GM12878 (cell line): ENCODE data around the gene METTL2B. TPM values are rescaled to one million over a fixed set of nuclear protein-coding genes. Genes with fewer than 3 reads are reported as not detected.

ENCODE experiments used
- ATF7 ChIP-seq: fragments of 450-650 bp; IDR thresholded peaks from 2 replicates; pipeline ENCODE4 v1.6.1; 2016; ENCODE audit warnings: low read depth, mild to moderate bottlenecking
- CHD4 ChIP-seq: fragments of 200-600 bp; sonication (generic); IDR thresholded peaks from 2 replicates; pipeline ENCODE4 v1.6.1; 2016; ENCODE audit warnings: mild to moderate bottlenecking
- CREM ChIP-seq: IDR thresholded peaks from 2 replicates; pipeline ENCODE4 v1.6.1; 2014; ENCODE audit warnings: antibody characterized with exemption, low read depth
- FOXM1 ChIP-seq: IDR thresholded peaks from 2 replicates; pipeline ENCODE4 v1.6.1; 2012; ENCODE audit warnings: low read depth, mild to moderate bottlenecking, inconsistent platforms, low read length, moderate library complexity
- LARP7 ChIP-seq: fragments of 450-650 bp; IDR thresholded peaks from 2 replicates; pipeline ENCODE4 v1.6.1; 2017; ENCODE audit warnings: mild to moderate bottlenecking
- MYB ChIP-seq: fragments of 150-350 bp; IDR thresholded peaks from 2 replicates; pipeline ENCODE4 v1.6.1; 2014; ENCODE audit warnings: mild to moderate bottlenecking, low read depth, low read length, borderline replicate concordance
- NFXL1 ChIP-seq: fragments of 450-650 bp; IDR thresholded peaks from 2 replicates; pipeline ENCODE4 v1.6.1; 2017; ENCODE audit warnings: antibody characterized with exemption, mild to moderate bottlenecking, borderline replicate concordance
- POLR2A ChIP-seq: IDR thresholded peaks from 2 replicates; pipeline ENCODE4 v1.6.1; 2011; ENCODE audit warnings: low read depth, mild to moderate bottlenecking, low read length
- SMAD1 ChIP-seq: fragments of 450-650 bp; IDR thresholded peaks from 2 replicates; pipeline ENCODE4 v1.6.1; 2018; ENCODE audit warnings: mild to moderate bottlenecking, low read depth; ENCODE audit not compliant: partially characterized antibody
- SMC3 ChIP-seq: IDR thresholded peaks from 2 replicates; pipeline ENCODE4 v1.6.1; 2011; ENCODE audit warnings: low read length, improper control_type of control experiment, borderline replicate concordance
- SPI1 ChIP-seq: IDR thresholded peaks from 2 replicates; pipeline ENCODE4 v1.6.1; 2011; ENCODE audit warnings: low read depth, mild to moderate bottlenecking, low read length, moderate library complexity, borderline replicate concordance; ENCODE audit not compliant: insufficient read depth
- SUPT20H ChIP-seq: IDR thresholded peaks from 2 replicates; pipeline ENCODE4 v1.6.1; 2011; ENCODE audit warnings: low read depth, mild to moderate bottlenecking, low read length, moderate library complexity, borderline replicate concordance; ENCODE audit not compliant: control insufficient read depth
- polyA plus RNA-seq, 11 experiments: library from polyadenylated mRNA; depleted of rRNA in 4 of 11; unstranded in 6 of 11; stranded (reverse) in 5 of 11; fragments of >200 nt; fragmentation: Nextera tagmentation in 4 of 11; fragmentation: Illumina TruSeq in 1 of 11; extraction: Ambion mirVana in 4 of 11; extraction: Trizol in 1 of 11; gene quantifications; 1 replicate in 1 of 11; 2 replicates in 10 of 11; pipeline versions ENCODE4 v1.2.1 to v1.2.3, GENCODE V29; 2011 to 2016; ENCODE audit warnings: inconsistent platforms in 2 of 11, missing spikeins in 2 of 11, low read depth in 1 of 11
- total RNA-seq, 4 experiments: library from RNA; depleted of rRNA in 3 of 4; stranded (reverse); fragments of >200 nt in 3 of 4; fragmentation: Illumina TruSeq in 1 of 4; extraction: Trizol in 1 of 4; gene quantifications; 2 replicates each; pipeline versions ENCODE4 v1.2.1 to v1.2.3, GENCODE V29; 2013 to 2021
- TF ChIP-seq, protein P1 (sequence below): IDR thresholded peaks from 2 replicates; pipeline ENCODE4 v1.6.1; 2012; ENCODE audit warnings: low read length, inconsistent platforms
- TF ChIP-seq, protein P2 (sequence below): IDR thresholded peaks from 2 replicates; pipeline ENCODE4 v1.6.1; 2011; ENCODE audit warnings: low read depth, mild to moderate bottlenecking, low read length, moderate library complexity, borderline replicate concordance; ENCODE audit errors: extremely low read depth
- TF ChIP-seq, protein P3 (sequence below): IDR thresholded peaks from 2 replicates; pipeline ENCODE4 v1.6.1; 2012; ENCODE audit warnings: low read depth, low read length, improper control_type of control experiment
- TF ChIP-seq, protein P4 (sequence below): IDR thresholded peaks from 2 replicates; pipeline ENCODE4 v1.6.1; 2011; ENCODE audit warnings: low read depth, low read length, improper control_type of control experiment, borderline replicate concordance
- TF ChIP-seq, protein P5 (sequence below): IDR thresholded peaks from 2 replicates; pipeline ENCODE4 v1.6.1; 2012; ENCODE audit warnings: mild to moderate bottlenecking, low read depth, low read length
- TF ChIP-seq, protein P6 (sequence below): fragments of 450-650 bp; formaldehyde crosslinking; IDR thresholded peaks from 2 replicates; pipeline ENCODE4 v1.4.0; 2020; ENCODE audit warnings: mild to moderate bottlenecking, moderate library complexity
- TF ChIP-seq, protein P7 (sequence below): fragments of 450-650 bp; IDR thresholded peaks from 2 replicates; pipeline ENCODE4 v1.6.1; 2017; ENCODE audit warnings: mild to moderate bottlenecking

The METTL2B gene
- total and polyA plus RNA-seq, 10 of the 15 experiments (the other 5 are each of a cell fraction or from before 2014, with no cell fraction given): 18.9 to 48.4 (median 37.3) TPM

DNA sequence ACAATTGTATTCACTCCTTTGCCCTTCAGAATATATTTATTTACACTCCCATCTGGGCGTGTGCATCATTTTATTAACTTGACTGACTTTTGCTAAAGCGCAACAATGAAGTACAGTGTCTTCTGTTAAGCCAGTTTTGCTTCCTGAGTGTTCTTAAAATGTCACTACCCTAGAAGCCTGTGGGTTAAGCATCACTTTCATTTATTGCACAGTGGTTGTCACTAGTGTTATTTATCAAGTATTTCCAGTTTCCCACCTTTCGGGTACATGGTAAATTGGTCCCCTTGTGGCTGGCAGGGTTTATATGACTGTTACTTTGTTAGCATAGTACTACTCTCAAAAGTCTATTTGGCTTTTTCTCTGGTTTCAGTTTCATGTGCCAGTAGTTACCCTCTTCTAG, 17.6 kb upstream of the METTL2B start (continued):
- TF ChIP-seq, protein P1, sequence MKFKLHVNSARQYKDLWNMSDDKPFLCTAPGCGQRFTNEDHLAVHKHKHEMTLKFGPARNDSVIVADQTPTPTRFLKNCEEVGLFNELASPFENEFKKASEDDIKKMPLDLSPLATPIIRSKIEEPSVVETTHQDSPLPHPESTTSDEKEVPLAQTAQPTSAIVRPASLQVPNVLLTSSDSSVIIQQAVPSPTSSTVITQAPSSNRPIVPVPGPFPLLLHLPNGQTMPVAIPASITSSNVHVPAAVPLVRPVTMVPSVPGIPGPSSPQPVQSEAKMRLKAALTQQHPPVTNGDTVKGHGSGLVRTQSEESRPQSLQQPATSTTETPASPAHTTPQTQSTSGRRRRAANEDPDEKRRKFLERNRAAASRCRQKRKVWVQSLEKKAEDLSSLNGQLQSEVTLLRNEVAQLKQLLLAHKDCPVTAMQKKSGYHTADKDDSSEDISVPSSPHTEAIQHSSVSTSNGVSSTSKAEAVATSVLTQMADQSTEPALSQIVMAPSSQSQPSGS: no peak
- TF ChIP-seq MYB (no peak), ATF7 (no peak; the same call in 1 of the 2 replicates), SMAD1 (no peak), SPI1 (no peak), SUPT20H (no peak), SMC3 (no peak), CREM (no peak), LARP7 (no peak), FOXM1 (0 out of 2 replicates have a peak, but pooled peaks have one; percentile 38), NFXL1 (no peak), CHD4 (no peak), POLR2A (no peak)
- TF ChIP-seq, protein P2, sequence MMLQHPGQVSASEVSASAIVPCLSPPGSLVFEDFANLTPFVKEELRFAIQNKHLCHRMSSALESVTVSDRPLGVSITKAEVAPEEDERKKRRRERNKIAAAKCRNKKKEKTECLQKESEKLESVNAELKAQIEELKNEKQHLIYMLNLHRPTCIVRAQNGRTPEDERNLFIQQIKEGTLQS: no peak
- TF ChIP-seq, protein P3, sequence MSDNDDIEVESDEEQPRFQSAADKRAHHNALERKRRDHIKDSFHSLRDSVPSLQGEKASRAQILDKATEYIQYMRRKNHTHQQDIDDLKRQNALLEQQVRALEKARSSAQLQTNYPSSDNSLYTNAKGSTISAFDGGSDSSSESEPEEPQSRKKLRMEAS: no peak
- TF ChIP-seq, protein P4, sequence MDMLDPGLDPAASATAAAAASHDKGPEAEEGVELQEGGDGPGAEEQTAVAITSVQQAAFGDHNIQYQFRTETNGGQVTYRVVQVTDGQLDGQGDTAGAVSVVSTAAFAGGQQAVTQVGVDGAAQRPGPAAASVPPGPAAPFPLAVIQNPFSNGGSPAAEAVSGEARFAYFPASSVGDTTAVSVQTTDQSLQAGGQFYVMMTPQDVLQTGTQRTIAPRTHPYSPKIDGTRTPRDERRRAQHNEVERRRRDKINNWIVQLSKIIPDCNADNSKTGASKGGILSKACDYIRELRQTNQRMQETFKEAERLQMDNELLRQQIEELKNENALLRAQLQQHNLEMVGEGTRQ: no peak
- TF ChIP-seq, protein P5, sequence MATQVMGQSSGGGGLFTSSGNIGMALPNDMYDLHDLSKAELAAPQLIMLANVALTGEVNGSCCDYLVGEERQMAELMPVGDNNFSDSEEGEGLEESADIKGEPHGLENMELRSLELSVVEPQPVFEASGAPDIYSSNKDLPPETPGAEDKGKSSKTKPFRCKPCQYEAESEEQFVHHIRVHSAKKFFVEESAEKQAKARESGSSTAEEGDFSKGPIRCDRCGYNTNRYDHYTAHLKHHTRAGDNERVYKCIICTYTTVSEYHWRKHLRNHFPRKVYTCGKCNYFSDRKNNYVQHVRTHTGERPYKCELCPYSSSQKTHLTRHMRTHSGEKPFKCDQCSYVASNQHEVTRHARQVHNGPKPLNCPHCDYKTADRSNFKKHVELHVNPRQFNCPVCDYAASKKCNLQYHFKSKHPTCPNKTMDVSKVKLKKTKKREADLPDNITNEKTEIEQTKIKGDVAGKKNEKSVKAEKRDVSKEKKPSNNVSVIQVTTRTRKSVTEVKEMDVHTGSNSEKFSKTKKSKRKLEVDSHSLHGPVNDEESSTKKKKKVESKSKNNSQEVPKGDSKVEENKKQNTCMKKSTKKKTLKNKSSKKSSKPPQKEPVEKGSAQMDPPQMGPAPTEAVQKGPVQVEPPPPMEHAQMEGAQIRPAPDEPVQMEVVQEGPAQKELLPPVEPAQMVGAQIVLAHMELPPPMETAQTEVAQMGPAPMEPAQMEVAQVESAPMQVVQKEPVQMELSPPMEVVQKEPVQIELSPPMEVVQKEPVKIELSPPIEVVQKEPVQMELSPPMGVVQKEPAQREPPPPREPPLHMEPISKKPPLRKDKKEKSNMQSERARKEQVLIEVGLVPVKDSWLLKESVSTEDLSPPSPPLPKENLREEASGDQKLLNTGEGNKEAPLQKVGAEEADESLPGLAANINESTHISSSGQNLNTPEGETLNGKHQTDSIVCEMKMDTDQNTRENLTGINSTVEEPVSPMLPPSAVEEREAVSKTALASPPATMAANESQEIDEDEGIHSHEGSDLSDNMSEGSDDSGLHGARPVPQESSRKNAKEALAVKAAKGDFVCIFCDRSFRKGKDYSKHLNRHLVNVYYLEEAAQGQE: no peak
- TF ChIP-seq, protein P6, sequence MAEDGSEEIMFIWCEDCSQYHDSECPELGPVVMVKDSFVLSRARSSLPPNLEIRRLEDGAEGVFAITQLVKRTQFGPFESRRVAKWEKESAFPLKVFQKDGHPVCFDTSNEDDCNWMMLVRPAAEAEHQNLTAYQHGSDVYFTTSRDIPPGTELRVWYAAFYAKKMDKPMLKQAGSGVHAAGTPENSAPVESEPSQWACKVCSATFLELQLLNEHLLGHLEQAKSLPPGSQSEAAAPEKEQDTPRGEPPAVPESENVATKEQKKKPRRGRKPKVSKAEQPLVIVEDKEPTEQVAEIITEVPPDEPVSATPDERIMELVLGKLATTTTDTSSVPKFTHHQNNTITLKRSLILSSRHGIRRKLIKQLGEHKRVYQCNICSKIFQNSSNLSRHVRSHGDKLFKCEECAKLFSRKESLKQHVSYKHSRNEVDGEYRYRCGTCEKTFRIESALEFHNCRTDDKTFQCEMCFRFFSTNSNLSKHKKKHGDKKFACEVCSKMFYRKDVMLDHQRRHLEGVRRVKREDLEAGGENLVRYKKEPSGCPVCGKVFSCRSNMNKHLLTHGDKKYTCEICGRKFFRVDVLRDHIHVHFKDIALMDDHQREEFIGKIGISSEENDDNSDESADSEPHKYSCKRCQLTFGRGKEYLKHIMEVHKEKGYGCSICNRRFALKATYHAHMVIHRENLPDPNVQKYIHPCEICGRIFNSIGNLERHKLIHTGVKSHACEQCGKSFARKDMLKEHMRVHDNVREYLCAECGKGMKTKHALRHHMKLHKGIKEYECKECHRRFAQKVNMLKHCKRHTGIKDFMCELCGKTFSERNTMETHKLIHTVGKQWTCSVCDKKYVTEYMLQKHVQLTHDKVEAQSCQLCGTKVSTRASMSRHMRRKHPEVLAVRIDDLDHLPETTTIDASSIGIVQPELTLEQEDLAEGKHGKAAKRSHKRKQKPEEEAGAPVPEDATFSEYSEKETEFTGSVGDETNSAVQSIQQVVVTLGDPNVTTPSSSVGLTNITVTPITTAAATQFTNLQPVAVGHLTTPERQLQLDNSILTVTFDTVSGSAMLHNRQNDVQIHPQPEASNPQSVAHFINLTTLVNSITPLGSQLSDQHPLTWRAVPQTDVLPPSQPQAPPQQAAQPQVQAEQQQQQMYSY: no peak
- TF ChIP-seq, protein P7, sequence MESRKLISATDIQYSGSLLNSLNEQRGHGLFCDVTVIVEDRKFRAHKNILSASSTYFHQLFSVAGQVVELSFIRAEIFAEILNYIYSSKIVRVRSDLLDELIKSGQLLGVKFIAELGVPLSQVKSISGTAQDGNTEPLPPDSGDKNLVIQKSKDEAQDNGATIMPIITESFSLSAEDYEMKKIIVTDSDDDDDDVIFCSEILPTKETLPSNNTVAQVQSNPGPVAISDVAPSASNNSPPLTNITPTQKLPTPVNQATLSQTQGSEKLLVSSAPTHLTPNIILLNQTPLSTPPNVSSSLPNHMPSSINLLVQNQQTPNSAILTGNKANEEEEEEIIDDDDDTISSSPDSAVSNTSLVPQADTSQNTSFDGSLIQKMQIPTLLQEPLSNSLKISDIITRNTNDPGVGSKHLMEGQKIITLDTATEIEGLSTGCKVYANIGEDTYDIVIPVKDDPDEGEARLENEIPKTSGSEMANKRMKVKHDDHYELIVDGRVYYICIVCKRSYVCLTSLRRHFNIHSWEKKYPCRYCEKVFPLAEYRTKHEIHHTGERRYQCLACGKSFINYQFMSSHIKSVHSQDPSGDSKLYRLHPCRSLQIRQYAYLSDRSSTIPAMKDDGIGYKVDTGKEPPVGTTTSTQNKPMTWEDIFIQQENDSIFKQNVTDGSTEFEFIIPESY: no peak
